DND-41 (cell line): ENCODE measurements around the gene ZNF700.
A peak's percentile ranks its signal among the peaks of the same experiment; 100 is the strongest.

Source experiments
- CTCF ChIP-seq: IDR thresholded peaks from 2 replicates; pipeline ENCODE4 v1.5.1; 2012; ENCODE audit warnings: borderline replicate concordance, low read length, moderate library complexity, mild to moderate bottlenecking; ENCODE audit not compliant: poor library complexity, severe bottlenecking; ENCODE audit errors: extremely low read depth
- EZH2 ChIP-seq: IDR thresholded peaks from 3 replicates; pipeline ENCODE4 v1.6.1; 2012; ENCODE audit warnings: borderline replicate concordance, low read depth, mild to moderate bottlenecking, moderate library complexity, low read length, inconsistent platforms; ENCODE audit not compliant: severe bottlenecking

GRCh38 chr19:11984986-11985385 lies 60.1 kb downstream of the ZNF700 start:
- TF ChIP-seq CTCF (peak; percentile 64), EZH2 (no peak)
